Measurements from ENCODE around the gene ZDHHC4. TPM values are rescaled to one million over a fixed set of nuclear protein-coding genes. Genes with fewer than 3 reads are reported as not detected.

The ZDHHC4 gene
- total and polyA plus RNA-seq, 2 of the 13 experiments (the other 11 are each of a cell fraction or from before 2014, with no cell fraction given), result 83.2 to 188 TPM

GRCh38 chr7:6578114-6579084 lies 1.1 kb downstream of the ZDHHC4 start (continued):
- TF ChIP-seq ZBTB33 (CRISPR knock-in tag; IDR thresholded peaks at IDR 0.05) (peak; percentile 11), ZIK1 (CRISPR knock-in tag; IDR thresholded peaks at IDR 0.05; ENCODE audit: borderline replicate concordance, low read depth) (no peak), FOXO1 (CRISPR knock-in tag; IDR thresholded peaks at IDR 0.05) (peak; percentile 85), RXRA (CRISPR knock-in tag; IDR thresholded peaks at IDR 0.05) (peak; percentile 92), RFX1 (IDR thresholded peaks at IDR 0.05) (no peak), SOX13 (IDR thresholded peaks at IDR 0.05) (peak; percentile 59; the same call in 1 of the 2 replicates), SOX13 (CRISPR knock-in tag; conservative IDR thresholded peaks at IDR 0.05 in 1 of 2, IDR thresholded peaks at IDR 0.05 in 1 of 2) (peak in 1 of 2 experiments; percentile 89; a peak in 2 of 4 replicates), AKNA (CRISPR knock-in tag; IDR thresholded peaks at IDR 0.05; ENCODE audit: borderline replicate concordance) (0 out of 2 replicates have a peak, but pooled peaks have one; percentile 65), RAD21 (CRISPR knock-in tag; IDR thresholded peaks at IDR 0.05) (0 out of 2 replicates have a peak, but pooled peaks have one; percentile 12), DPF2 (CRISPR knock-in tag; IDR thresholded peaks at IDR 0.05; ENCODE audit: borderline replicate concordance, low read depth) (peak; percentile 82; the same call in 1 of the 2 replicates), POLR2AphosphoS5 (IDR thresholded peaks at IDR 0.05; ENCODE audit: low read depth, low read length) (peak; percentile 87), ZNF333 (CRISPR knock-in tag; IDR thresholded peaks at IDR 0.05; ENCODE audit: borderline replicate concordance) (0 out of 2 replicates have a peak, but pooled peaks have one; percentile 41), ZNF274 (CRISPR knock-in tag; IDR thresholded peaks at IDR 0.05) (no peak), PHF21A (CRISPR knock-in tag; IDR thresholded peaks at IDR 0.05) (peak; percentile 93), ZNF704 (CRISPR knock-in tag; IDR thresholded peaks at IDR 0.05; ENCODE audit: borderline replicate concordance) (no peak), POLR2A (IDR thresholded peaks at IDR 0.05; ENCODE audit: insufficient read depth in 1 of 2, low read depth in 2 of 2, low read length in 2 of 2) (peak; percentile 48 to 98; a peak in 3 of 4 replicates)
- TF ChIP-seq, protein P1, sequence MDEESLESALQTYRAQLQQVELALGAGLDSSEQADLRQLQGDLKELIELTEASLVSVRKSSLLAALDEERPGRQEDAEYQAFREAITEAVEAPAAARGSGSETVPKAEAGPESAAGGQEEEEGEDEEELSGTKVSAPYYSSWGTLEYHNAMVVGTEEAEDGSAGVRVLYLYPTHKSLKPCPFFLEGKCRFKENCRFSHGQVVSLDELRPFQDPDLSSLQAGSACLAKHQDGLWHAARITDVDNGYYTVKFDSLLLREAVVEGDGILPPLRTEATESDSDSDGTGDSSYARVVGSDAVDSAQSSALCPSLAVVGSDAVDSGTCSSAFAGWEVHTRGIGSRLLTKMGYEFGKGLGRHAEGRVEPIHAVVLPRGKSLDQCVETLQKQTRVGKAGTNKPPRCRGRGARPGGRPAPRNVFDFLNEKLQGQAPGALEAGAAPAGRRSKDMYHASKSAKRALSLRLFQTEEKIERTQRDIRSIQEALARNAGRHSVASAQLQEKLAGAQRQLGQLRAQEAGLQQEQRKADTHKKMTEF (CRISPR knock-in tag; IDR thresholded peaks at IDR 0.05), result peak; percentile 48
